Superior temporal gyrus (tissue), 1 donor: ENCODE measurements around the gene GALNT9.

Experiments
- DNase-seq: peaks from one replicate; pipeline ENCODE4 v3.0.0-alpha.2; 2016; ENCODE audit errors: extremely low spot score

GALNT9 gene

GRCh38 chr12:132344181-132344580 is 14.8 kb upstream of the GALNT9 start:
- no peak for DNase-seq

GRCh38 chr12:132343294-132344004 is 14.1 kb upstream of the GALNT9 start:
- DNase-seq = no peak

- no peak for DNase-seq
Measured at GRCh38 chr12:132342251-132343227, 13.2 kb upstream of the GALNT9 start.

- DNase-seq = no peak
Measured at GRCh38 chr12:132341318-132342050, 12.1 kb upstream of the GALNT9 start.

- DNase-seq = no peak
Measured at GRCh38 chr12:132340266-132341035, 11.1 kb upstream of the GALNT9 start.

- DNase-seq = no peak
Measured at GRCh38 chr12:132339856-132340255, 10.5 kb upstream of the GALNT9 start.

GRCh38 chr12:132338781-132339180 is 9.4 kb upstream of the GALNT9 start:
- DNase-seq = no peak

GRCh38 chr12:132338311-132338710 is 8.9 kb upstream of the GALNT9 start:
- no peak for DNase-seq

GRCh38 chr12:132337557-132337956 is 8.2 kb upstream of the GALNT9 start:
- DNase-seq = no peak

GRCh38 chr12:132336451-132337413 is 7.3 kb upstream of the GALNT9 start:
- DNase-seq = no peak

- DNase-seq = no peak
Measured at GRCh38 chr12:132335179-132335756, 5.9 kb upstream of the GALNT9 start.

GRCh38 chr12:132333766-132334165 is 4.4 kb upstream of the GALNT9 start:
- DNase-seq = no peak

GRCh38 chr12:132333273-132333672 is 3.9 kb upstream of the GALNT9 start:
- no peak for DNase-seq

GRCh38 chr12:132330549-132330881 is 1.1 kb upstream of the GALNT9 start:
- no peak for DNase-seq

GRCh38 chr12:132329720-132330548 is 545 bp upstream of the GALNT9 start:
- no peak for DNase-seq

- DNase-seq = no peak
Measured at GRCh38 chr12:132328282-132329029, 933 bp downstream of the GALNT9 start.

- DNase-seq = peak; percentile 69
Measured at GRCh38 chr12:132327336-132328171, 1.8 kb downstream of the GALNT9 start.
